HG03575 (cell line): ENCODE measurements around the gene SH2D3C.

Source experiments
- ATAC-seq: cut with Tn5 transposase; IDR thresholded peaks from one replicate; pipeline ENCODE4 v1.9.1; 2021; ENCODE audit not compliant: unreplicated experiment, insufficient number of reproducible peaks, low FRiP score; ENCODE audit errors: extremely low read depth

Gene SH2D3C

DNA sequence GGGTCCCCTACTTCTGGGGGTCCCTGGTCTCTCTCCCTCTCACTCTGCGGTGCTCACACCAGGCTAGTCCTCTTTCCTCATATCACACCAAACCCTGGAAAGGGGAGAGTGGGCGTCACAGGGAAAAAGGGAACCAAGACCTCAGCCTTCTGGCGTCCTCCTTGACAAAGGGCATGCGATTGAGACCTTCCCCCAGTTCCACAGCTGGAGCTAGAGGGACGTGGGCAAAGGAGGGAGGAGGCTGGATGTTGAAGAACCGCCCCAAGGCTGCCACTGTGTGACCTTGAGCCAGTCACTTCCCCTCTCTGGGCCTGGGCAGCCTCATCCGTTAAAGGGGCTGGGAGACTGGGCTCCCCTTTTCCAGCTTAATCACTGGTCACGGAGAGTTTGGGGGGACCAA is 24.8 kb downstream of the SH2D3C start:
- ATAC-seq: no peak

DNA sequence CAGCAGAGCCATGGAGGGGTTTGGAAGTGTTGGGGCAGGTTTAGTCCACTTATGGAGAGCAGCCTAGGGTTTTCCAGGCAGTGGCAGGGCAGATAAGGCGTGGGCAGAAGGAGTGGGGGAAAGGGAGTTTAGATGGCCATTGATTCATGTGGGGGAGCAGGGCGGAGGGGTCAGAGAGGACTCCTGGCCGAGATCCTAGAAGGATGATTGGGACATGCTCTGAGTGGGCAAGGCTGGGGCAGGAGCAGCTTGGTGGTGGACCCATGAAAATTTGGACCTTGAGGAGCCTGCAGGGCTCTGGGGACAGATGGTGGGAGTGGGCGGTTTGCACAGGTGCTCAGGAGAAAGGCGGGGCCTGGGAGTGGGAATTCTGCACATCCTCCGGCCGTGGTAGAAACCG is 25.3 kb downstream of the SH2D3C start:
- no peak for ATAC-seq

DNA sequence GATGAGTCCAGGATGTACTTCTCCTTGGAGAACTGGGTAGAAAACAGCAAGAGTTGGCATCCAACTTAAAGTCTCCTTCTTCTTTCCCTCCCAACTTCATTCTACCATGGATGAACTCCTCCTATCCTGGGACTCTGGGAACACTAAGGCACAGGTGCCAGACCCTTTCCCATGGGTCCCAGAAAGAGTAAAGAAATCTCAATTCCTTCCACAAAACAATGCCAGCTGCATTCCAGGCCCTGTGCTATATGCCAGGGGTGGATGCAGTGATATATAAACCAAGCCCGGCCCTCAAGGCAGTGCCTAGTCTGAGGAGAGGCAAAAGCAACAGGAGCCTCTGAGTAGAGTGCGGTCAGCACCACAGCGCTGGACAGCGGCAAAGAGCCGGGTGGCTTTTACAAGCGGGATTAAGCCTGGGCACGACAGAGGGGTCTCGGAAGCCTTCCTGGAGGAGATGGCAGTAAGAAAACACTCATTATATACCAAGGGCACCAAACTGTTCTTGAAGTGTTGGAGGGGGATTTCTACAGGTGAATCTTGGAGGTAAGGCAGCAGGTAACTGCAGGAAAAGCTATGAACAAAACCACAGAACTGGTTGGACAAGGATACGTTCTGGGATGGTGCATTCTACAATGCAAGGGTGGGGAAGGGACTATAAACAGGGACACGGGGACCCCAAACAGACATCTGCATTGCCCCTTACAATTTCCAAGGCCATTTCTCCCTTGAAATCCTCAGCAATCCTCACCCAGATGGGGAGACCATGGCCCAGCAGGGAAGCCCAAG is 27.0 kb downstream of the SH2D3C start:
- no peak for ATAC-seq

DNA sequence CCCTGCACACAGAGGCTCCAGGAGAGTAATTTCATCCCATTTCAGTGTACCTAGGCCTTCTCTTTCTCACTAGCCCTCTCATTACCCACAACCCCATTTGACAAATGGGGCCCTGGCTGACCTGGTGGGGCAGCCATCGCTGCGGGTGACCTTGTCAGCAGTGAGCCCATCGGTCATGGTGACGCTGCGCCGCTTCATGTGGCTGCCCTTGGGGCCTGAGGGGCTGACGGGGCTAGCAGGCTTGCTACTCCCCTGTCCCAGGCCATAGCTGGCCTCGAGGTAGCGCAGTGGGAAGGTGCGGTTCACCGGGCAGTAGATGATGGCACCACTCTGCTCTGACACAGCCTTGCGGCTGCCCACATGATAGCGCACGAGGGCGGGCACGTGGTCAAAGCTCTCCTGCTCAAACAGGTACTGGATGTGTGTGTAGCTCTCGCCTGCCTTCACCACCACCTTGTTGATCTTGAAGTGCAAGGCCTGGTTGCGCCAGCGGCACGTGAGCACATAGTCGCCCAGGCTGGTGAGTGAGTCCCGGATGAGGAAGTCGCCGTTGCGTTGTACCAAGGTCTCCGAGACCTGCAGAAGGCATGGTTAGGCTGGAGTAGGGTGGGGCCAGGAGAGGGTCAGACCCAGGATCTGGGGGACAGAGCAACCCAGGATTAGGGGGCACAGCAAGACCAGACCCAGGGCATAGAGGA is 29.2 kb downstream of the SH2D3C start:
- ATAC-seq: no peak

DNA sequence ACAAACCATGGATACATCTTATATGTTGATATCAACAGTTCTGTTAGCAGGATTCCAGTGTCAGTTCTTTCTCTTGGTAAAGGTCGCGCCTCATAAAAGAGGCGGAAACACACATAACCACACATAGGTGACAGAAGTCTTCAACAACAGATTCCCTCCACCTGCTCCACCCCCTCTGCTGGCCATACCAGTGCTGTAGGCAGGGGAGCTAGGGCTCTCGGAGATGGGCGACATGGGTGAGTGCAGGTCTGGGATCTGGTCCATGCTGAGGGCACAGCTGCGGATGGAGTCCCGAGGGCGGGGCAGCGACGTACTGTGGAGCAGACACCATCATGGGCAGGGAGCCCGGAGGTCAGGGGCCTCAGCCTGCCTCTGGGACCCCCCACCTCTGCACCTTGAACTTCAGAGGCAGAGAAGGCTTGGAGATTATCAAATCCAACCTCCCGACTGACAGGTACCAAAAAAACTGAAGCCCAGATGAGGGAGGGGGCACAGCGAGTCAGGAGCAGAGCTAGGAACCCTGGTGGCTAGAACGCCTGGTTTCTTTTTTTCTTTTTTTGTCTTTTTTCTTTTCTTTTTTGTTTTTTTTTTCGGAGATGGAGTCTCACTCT is 31.4 kb downstream of the SH2D3C start:
- ATAC-seq: no peak

DNA sequence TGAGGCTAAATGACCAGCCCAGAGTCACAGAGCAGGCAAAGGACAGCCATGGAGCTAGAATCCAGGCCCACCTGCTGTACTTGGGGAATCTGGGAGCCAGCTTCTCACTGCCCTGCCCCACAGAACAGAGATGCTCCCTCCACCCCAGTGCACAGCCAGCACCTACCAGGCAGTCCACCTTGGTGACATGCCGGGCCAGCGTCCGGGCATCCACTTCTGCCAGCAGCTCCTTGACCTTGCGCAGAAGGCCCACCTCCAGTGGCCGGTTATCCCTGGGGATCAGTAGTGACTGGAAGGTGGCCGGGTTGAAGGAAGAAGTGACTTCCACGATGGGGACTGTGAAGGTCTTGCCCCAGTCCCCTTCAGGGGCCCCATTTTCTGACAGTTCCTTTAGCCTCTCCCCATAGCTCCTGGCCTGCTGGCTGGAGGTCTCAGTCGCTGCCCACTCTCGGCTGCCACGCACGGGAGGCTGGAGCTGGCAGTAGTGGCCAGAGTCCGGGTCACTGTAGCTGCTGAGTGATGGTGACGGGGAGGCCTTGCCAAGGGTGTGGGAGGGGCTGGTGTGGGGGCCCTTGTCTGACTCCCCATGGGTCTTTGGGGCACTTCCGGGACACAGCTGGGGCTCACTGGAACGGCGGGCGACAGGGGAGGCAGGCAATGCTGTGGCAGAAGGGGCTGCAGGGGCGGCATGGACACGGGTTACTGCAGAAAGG is 33.9 kb downstream of the SH2D3C start:
- ATAC-seq: no peak

DNA sequence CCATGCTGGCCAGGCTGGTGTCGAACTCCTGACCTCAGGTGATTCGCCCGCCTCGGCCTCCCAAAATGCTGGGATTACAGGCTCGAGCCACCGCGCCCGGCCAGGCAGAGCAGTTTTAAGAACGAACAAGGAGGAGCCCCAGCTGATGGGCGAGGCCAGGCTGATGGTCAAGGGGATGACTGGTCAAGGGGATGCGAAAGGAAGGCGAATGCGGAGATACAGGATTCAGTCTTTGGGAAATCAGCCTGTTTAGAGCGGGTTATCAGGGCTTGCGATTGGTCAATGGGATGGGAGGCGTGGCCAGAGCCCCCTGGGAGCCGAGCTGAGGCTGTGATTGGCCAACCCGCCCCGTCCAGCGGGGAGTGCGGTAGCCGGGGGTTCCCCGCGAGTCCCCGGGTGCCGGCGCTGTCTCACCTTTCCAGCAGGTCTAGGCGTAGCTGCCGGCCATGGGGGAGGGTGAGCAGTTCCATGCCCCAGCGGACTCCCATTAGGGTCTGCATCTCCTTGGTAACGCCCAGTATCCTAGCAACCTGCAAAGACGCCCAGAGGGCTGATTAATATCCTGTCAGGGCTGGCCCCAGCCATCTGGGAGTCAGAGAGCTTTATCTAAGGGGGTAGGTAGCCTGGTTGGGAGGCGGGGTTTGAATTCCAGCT is 35.9 kb downstream of the SH2D3C start:
- no peak for ATAC-seq

DNA sequence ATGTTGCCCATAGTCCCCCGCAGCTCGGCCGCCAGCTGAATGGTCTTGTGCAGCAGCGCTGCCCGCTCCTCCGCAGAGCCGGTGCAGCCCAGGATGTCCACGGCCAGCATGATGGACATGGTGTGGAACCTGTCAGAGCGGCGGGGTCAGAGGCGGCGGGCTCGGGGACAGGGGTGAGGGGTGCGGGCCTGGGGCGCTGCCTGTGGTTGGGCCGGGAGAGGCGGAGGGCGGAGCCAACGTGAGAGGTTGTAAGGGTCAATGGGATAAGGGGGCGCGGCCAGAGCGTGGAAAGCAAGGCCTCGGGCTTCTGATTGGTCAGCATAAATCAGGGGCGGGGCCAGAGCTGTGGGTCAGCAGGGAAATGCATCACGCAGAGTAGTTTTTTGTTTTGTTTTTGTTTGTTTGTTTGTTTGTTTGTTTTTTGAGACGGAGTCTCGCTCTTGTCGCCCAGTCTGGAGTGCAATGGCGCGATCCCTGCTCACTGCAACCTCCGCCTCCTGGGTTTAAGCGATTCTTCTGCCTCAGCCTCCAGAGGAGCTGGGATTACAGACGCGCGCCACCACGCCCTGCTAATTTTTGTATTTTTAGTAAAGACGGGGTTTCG is 36.5 kb downstream of the SH2D3C start:
- ATAC-seq: no peak

DNA sequence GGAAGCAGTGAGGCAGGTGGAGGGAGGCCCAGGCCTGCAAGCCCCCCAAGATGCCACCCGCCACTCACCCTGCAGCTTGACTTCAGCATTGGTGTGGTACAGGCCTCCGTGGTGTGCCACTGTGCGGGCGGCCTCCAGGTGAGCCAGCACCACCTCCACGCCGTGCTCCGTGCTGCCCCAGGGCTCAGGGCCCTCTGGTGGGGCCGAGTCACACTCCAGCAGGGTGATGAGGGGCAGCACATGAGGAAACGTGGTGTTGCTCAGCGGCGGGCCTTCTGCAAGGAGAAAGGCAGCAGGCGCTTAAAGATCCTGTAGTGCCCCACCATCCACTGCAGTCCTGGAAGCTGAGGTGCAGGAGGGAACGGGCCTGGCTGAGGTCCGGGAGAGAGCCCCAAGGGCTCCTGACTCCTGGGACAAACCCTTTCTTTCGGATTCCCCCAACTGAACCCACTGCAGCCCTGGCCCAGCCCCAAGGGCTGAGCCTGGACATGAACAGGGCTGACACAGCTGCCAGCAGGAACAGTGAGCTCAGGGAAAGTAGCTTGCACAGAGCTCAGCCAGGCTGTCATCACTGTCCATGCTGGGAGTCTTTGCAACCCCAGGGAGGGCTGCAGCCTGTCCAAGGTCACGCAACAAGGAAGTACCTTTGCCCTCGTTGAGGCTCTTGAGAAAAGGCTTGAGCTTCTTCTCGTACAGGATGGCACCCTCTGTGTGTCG is 38.7 kb downstream of the SH2D3C start:
- ATAC-seq: no peak

DNA sequence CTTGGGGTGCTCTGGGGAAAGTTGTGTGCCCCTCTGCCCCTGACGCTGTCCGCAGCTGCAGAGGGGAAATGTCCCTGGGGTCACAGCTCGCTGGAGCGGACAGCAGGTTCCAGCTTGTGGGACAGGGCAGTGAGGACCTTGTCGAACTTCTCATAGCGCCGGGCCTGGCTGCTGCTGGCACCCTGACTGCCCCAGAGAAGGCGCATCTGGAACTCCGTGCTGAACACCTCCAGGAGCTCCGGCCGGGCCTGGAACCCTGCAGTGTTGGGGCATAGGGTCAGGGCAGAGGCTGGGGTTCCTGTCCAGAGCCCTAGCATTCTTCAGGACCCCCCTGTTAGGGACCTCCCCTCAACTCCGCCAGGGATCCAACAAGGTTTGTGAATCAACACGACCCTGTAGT is 39.8 kb downstream of the SH2D3C start:
- no peak for ATAC-seq

DNA sequence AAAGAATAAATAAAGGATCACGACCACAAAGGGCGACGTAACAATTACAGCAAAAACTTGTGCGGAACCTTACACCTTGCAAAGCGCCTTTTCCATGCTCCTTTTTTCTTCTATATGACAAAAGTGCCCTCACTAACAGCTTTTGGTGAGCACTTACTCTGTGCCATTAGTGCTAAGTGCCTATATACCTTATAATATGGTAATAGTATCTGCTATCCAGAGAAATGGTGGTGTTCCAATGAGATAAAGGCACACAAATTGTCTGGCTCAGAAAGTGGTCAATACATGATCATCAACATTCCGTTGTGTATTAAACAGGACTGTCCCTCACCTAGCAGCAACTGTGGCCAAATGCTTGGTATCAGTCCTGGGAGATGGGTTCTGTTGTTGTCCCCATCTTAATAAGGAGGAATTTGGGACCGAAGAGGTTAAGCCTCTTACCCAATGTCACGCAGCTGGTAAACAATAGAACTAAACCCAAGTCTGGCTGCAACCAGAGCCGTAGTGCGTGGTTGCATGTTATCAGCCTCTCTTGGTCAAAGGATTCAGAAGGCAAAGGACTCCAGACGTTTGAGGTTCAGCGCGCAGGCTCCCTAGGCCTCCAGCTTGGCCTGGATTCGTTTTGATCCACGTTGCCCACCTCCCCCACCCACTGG is 42.8 kb downstream of the SH2D3C start:
- ATAC-seq: no peak

DNA sequence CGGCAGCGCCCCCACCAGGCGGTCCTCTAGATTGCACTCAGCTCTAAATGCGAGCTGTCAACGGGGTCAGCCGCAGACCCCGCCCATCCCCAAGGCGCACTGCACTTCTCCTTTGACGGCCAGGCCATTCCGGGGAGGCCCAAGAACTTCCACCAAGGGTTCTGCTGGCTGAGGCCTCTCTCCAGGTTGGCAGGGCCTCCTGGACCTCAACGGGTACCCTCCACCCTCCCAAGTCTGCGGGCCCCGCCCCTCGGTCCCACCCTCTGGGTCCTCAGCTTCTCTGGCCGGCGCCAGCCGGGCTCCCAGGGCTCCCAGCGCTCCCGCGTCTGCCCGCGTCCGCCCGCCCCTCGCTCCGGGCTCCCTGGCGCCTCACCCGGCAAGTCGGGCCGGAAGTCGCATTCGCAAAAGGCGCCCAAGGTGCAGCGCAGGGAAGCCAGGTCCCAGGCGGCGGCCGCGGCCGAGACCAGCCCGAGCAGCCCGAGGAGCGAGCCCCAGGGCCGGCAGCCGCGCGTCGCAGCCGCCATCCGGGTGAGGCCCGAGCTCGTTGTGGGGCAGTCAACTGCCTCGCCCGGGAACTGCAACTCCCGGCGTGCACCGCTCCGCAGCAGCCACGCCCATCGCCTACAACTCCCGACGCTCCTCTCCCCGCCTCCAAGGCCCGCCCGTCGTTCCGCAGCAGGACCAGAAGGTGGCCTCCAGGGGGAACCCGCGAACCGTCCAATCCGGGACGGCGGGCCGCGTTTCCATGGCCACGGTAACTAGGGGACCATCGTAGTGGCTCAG is 43.5 kb downstream of the SH2D3C start, which contains the start of gene TOR2A:
TOR2A (minus strand) TSS at position 548 of the 783 bp plus-strand sequence; CDS start at position 524, 24 bp downstream.
- peak; percentile 53 for ATAC-seq

DNA sequence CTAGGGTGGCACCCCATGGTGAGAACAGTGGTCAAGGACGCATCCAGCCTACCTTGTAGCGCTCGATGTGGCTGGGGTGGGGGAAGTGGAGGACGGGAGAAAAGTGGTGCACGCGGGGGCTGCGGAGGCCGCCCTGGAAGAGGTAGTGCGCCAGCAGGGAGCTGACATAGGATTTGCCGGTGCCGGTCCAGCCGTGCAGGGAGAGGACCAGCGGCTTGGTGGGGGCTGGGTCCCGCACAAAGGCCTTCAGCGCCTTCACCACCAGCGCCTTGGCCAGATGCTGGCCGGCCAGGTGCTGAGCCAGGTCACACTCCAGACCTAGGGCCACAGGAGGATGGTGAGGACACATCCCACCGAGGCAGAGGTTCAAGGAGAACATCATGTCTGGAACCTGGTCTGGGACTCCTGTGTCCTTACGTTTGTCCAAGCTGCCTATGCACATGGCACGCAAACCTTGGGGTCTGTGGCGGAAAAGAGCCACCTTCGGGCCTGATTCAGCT is 44.2 kb downstream of the SH2D3C start:
- no peak for ATAC-seq

DNA sequence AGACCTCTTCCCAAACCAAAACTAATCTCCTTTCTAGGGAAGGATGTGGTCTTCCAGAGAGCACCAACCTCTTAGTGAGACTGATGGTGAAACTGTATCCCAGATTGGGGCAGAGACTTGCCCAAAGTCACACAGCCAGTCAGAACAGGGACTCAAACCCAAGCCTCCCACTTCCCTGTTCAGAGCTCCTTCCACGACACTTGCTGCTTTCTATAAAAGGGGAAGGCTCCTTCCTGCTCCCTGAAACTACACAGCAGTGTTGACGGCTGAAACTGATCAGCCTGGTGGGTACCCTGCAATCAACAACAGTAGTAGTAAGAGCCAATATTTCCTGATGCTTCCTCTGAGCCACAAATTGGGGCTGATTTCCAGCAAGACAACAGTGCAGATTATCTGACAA is 44.9 kb downstream of the SH2D3C start:
- no peak for ATAC-seq

DNA sequence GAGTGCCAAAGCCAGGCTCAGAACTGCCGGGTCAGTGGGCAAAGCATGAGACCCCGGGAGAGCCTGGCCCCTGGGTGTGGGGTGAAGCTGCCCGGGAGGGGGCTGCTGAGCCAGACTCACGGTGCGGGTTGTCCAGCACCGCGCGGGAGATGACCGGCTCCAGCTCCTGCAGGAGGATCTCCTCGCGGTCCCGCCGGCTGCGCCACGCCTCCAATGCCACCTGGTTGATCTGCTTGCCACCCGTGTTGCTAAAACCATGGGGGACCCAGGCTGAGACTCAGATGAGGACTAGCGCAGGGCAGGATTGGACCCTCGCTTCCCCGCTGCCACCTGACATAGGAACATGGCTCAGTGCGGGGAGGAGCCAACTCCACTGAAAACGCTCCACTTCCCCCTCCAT is 46.0 kb downstream of the SH2D3C start:
- ATAC-seq: no peak

DNA sequence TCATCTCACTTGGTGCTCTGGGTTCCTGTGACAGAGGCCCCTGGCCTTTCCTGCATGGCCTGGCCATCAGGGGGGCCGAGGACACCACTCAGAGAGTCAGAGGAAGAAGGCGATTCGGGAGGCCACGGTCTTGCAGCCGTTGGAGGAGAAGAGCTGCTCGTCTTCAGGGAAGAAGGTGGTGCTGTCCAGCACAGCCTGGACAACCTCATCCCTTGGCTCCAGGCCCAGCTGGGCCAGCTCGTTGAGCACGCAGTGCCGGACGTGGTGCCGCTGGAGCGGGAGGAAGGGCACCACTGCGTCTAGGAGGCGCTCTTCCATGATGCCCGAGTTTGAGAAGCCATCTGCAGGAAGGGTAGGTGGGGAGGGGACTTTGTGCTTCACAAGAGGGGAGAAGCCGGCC is 46.5 kb downstream of the SH2D3C start:
- no peak for ATAC-seq
